ENCODE measurements around the gene HARBI1.

Gene HARBI1

DNA sequence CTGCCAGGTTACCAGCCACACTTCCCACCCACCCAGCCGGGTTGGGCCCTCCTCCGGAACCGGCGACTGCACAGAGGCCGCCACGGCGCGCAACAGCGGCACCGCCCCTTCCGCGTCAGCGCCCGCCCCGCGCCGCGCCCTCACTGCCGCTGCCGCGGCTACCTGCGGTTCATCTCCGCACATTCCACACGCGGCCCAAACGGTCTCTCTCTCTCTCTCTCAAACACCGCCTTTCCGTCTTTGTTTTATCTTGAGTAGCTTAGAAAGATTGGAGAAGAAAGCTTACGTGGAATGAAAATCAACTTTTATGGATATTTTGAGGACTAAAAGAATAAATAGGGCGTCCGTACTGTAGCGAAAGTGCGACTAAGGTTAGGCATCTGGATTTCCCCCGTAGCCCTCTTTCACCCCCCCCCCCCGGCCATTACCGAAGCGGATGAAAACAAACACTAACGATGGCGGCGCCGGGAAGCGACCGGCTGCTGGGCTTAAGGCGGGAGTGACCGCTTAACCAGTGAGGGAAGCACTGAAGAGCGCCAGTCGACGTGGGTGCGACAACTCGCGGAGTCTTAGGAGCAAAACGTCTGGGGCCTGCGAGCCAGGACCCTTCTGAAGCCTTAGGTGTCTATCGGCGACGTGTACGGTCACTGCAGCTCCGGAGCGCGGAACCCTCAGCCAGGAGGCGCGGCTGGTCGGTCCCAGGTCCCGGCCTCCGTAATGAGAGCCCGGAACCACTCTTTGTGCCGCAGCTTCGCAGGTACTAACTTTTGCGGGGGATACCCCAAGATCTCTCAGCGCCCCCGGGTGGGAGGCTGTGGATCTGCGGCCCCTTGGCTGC, at the start of gene HARBI1, which contains the start of gene ATG13:
HARBI1 (minus strand) TSS at position 94 of the 838 bp plus-strand sequence. CDS start 990 bp downstream, outside the sequence.
ATG13 (plus strand) TSS at position 420 of the 838 bp plus-strand sequence. CDS start 26,739 bp downstream, outside the sequence.
- peak; percentile 93 for DNase-seq

DNA sequence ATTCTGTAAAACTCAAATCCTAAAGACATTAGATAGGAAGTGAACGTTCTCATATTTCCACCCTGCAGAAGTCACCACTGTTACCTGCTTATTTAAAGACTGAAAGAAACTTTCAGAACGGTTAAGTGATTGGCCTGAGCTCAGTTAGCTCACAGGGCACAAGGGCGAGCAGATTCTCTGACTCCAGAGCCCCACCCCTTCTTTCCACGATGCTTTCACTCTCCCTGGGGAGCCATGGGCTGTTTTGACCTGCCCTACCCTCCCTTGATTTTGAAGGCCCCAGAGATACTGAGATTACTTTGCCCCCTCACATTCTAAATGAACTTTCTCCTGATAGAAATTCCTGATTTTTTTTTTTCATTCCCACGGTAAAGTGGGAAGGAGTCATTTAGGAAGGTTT, 49.5 kb upstream of the HARBI1 start:
- DNase-seq = no peak

GRCh38 chr11:46665356-46665755, 48.3 kb upstream of the HARBI1 start:
- DNase-seq = no peak

- no peak for DNase-seq
These were observed 47.6 kb upstream of the HARBI1 start for GRCh38 chr11:46664612-46665011.

DNA sequence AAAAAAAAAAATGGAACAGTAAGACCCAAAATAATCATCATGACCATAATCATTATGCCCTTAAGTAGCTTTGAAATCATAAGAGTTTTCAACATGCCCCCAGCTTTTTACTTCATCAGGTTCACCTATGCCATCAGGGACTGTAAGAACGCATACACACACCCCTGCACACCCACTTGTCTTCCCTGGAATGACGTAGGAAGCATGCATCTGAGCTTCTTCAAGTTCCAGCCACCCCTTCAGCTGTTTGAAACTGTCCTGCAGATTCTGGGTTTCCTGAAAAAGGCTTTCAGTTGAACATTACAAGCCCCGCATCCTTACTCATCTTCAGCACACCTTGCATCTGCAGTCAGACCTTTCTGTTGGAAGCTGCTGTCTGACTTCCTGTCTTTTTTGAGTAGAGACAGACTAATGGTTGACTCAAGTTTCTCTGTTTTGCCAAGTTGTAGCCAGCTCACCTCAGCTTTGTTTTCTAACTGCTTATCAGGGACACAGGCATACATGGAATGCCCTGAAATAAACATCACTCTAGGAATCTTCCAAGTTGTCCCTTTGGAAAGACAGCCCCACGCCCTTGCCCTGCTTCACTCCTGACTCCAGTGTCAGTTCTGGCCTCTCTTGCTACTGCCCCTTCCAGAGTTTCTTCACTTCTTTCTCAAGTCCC, 46.4 kb upstream of the HARBI1 start:
- DNase-seq = no peak

GRCh38 chr11:46662366-46662765, 45.3 kb upstream of the HARBI1 start:
- no peak for DNase-seq

- DNase-seq = no peak
These were observed 44.8 kb upstream of the HARBI1 start for GRCh38 chr11:46661836-46662235.

DNA sequence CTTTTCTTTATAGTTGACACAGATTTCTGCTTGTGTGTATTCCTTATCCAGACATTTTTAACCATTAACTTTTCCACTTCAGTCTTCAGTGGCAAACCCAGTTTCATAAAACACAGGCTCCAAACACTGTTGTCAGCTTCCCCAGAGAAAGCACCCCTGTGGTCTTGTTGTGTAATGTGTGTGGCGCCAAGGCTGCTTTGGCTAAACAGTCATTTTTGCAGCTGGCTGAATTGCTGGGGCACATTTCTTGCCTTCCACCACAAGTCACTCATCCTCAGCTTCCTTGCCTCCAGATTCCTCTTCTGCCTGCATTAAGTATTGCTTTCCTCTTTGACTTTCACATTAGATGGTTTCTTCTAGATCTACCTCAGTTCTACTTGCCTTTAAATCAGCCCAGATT, 42.9 kb upstream of the HARBI1 start:
- no peak for DNase-seq

- no peak for DNase-seq
These were observed 41.2 kb upstream of the HARBI1 start for GRCh38 chr11:46658259-46658658.

- DNase-seq = no peak
These were observed 40.2 kb upstream of the HARBI1 start for GRCh38 chr11:46657186-46657585.

- no peak for DNase-seq
These were observed 38.6 kb upstream of the HARBI1 start for GRCh38 chr11:46655631-46656030.

GRCh38 chr11:46649180-46649738, 32.2 kb upstream of the HARBI1 start:
- DNase-seq = no peak

GRCh38 chr11:46643986-46644385, 27.0 kb upstream of the HARBI1 start:
- no peak for DNase-seq

DNA sequence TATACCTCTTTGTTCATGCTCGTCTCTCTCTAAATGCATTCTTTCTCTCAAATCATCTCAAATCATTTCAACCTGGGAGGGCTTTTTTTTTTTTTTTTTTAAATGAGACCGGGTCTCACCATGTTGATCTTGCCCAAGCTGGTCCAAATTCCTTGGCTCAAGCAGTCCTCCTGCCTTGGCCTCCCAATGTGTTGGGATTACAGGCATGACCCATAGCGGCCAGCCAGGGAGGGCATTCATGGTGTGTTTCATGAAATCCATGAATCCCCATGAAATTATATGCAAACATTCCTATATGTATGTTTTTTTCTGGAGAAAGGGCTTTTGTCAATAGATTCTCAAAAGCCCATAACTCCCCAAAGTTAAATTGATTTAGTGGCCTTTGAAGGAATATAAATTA, 26.5 kb upstream of the HARBI1 start:
- DNase-seq = no peak

DNA sequence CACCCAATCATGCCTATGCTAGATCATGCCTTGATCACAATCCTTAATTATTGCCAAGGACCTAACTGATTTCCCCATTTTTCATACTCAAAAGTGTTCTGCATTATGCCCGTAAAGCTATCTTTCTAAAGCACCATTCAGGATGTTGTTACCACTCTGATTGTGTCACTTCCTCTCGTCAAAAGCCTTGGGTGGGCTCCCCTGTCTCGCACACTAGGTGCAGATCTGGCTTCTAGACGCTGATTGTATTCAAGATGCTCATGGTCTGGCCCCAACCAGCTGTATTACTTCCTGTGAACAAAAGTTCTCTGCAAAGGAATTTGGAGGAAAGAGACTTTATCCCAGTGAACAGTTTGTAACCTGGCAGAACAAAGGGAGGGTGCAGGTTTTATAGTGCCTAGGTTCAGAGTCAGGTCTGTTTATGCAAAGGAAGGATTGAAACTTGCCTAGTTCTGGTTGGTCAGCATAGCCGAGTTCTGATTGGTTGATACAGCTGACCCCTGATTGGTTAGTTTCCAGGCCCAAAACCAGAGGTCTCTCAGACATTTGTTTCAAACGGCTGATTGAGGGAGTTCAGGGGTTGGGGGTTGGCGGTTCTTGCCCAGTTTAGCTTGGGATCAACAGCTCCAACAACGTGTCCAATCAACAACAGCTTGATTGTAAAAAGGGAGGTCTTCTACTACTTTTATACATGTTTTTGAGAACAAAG, 25.8 kb upstream of the HARBI1 start:
- DNase-seq = no peak

- no peak for DNase-seq
These were observed 24.6 kb upstream of the HARBI1 start for GRCh38 chr11:46641639-46642038.

GRCh38 chr11:46640036-46640788, 23.2 kb upstream of the HARBI1 start:
- DNase-seq = no peak

DNA sequence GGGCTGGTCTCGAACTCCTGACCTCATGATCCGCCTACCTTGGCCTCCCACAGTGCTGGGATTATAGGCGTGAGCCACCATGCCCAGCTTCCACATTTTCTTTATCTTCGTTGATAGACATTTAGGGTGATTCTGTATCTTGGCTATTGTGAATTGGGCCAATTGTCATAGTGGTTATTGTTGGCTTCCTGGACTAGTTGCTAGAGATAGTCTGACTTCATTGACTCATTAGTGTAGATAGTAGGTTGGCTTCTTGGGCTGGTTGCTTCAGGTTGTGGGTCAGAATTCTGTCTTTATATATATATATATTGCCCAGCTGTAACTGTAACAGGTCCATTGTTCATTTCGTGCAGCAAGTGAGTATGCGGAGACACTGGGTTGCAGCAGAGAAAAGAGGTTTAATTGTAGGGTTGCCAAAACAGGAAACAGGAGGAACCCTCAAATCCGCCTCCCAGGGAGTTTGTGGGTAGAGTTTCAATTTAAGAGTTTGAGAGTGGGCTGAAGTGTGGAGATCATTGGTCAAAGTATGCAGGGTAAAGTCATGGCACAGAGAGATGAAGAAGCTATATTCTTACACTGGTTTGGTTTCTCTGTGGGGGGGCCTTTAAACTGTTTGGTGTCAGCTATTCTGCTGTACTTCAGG, 22.3 kb upstream of the HARBI1 start:
- no peak for DNase-seq

DNA sequence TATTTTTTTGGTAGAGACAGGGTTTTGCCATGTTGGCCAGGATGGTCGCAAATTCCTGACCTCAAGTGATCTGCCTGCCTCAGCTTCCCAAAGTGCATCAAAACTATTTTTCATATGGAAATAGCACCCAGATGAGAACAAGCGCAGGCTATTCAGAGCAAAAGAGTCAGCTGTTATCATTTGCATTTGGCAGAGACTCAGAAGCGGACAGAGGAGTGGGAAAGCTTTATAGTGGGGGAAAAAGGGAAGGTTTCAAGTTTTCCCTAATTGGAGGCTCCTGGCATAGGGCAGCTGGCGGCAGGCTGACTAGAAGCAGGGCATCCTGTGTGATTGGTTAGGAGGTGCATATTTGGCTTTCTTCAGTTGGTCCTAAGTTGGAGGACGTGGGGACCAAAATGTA, 20.5 kb upstream of the HARBI1 start:
- DNase-seq = no peak

DNA sequence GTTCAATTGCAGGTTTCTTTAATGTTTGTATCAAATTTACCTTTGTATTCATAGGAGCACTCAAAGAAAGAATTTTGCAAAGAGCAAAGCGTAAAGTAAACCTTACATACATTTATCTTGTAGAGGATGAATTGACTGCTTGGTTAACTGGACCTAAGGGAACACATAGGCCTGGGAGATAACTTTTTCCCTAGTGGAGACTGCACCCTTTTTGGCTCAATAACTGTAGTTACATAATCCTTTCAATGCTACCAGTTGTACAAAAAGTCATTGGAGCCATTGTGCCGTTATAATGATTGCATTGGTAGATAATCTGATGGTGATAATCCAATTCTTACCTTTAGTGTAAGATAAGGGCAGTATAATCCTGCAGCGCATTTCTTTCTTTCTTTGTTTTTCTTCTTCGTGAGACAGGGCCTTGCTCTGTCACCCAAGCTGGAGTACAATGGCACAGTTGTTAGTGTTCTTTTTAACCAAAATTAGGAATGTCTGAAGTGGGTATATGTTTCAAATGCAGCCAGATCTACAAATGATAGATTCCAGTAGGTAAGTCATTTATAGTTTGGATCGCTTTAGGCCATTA, 18.6 kb upstream of the HARBI1 start:
- no peak for DNase-seq

All from CD4-positive, alpha-beta T cell treated with Interleukin-17A for 4 hours (primary cell).